ENCODE results near the gene CYP17A1.
A peak's percentile ranks its signal among the peaks of the same experiment; 100 is the strongest.

The CYP17A1 gene

DNA sequence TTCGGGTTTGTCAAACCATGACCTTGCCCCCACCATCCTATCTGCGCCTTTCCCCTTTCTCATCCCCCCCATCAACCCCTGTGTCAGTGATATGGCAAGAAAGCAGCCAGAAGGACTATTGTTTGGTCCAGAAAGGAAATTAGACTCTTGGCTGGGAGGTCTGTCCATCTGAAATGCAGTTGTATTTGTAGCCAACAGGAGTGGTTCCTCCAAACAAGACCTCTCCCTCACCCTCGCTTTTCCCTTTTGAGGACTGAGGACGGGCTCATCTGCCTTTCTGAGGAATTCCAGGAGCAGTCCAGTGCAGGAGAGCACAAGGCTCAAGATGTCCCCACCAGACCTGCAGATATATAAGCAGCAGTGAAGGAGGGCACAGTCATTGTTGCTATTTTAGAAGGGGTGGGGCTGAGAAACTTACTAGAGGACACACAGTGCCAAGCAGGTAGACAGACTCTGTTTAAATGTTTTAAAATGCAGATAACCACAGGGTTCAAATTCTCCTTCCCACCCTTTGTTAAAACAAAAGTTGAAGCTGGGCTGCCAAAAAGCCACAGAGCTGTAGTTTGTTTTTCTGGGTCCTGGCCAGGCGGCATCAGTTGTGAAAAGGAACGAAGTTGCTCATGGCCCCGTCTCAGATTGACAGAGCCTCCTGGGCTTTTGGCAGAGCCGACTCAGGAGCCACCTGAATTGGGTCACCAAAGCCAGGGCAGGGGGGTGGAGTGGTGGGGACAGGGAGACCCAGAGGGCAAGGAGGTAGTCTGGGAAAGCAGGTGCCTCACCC is 37.3 kb downstream of the CYP17A1 start:
- TF ChIP-seq, protein P1, sequence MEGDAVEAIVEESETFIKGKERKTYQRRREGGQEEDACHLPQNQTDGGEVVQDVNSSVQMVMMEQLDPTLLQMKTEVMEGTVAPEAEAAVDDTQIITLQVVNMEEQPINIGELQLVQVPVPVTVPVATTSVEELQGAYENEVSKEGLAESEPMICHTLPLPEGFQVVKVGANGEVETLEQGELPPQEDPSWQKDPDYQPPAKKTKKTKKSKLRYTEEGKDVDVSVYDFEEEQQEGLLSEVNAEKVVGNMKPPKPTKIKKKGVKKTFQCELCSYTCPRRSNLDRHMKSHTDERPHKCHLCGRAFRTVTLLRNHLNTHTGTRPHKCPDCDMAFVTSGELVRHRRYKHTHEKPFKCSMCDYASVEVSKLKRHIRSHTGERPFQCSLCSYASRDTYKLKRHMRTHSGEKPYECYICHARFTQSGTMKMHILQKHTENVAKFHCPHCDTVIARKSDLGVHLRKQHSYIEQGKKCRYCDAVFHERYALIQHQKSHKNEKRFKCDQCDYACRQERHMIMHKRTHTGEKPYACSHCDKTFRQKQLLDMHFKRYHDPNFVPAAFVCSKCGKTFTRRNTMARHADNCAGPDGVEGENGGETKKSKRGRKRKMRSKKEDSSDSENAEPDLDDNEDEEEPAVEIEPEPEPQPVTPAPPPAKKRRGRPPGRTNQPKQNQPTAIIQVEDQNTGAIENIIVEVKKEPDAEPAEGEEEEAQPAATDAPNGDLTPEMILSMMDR (conservative IDR thresholded peaks at IDR 0.05; ENCODE audit: low read depth): no peak
- peak overlapping the region; percentile 57 for H3K27ac ChIP-seq
- DNase-seq (ENCODE audit: low spot score): no peak
- POLR2A ChIA-PET (ENCODE audit: low non-redundant PET): no interaction called here
- CTCF ChIA-PET: no interaction called here

DNA sequence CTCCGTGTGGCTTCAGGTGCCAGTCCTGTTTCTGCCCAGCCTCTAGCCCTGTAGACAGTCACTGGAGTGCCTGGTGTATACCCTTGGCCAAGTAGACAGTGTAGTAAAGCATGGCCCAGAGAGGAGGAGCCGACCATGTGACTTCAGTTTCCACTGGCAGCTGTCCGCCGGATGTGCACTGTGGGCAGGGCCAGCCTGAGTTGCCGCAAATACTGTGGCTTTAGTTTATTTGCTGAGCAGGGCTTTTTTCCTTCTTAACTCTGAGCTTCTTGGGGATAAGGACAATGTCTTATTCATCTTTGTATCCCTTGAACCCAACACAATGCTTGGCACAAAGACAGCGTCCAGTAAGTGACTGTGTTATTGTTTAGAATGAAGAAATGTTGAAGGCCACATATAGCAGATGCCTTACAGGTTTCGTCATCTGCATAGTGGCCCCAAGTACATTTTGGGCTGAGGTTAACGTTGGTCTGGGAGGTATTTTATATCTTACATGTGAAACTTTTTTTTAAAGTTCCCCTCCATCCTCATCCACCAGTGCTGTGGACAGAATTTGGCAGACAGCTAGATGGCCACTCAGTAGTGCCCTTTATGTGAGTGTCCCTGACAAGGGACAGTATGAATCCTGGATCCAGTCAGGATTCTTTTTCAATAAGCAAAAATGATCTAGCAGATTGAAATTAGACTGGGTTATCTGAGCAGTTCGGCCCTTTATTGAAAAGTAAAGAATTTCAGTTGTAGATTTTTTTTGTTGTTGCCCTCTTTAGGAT is 40.6 kb downstream of the CYP17A1 start:
- CTCF ChIA-PET: interaction anchor here (1.0 kb wide), 1 partner anchor 9 kb away, joined by 3 read pairs; no protein-coding TSS in a partner anchor
- POLR2A ChIA-PET (ENCODE audit: low non-redundant PET): no interaction called here
- no peak for DNase-seq (ENCODE audit: low spot score)
- TF ChIP-seq, protein P1 (conservative IDR thresholded peaks at IDR 0.05; ENCODE audit: low read depth): no peak
- H3K27ac ChIP-seq: peak overlapping the region; percentile 57

DNA sequence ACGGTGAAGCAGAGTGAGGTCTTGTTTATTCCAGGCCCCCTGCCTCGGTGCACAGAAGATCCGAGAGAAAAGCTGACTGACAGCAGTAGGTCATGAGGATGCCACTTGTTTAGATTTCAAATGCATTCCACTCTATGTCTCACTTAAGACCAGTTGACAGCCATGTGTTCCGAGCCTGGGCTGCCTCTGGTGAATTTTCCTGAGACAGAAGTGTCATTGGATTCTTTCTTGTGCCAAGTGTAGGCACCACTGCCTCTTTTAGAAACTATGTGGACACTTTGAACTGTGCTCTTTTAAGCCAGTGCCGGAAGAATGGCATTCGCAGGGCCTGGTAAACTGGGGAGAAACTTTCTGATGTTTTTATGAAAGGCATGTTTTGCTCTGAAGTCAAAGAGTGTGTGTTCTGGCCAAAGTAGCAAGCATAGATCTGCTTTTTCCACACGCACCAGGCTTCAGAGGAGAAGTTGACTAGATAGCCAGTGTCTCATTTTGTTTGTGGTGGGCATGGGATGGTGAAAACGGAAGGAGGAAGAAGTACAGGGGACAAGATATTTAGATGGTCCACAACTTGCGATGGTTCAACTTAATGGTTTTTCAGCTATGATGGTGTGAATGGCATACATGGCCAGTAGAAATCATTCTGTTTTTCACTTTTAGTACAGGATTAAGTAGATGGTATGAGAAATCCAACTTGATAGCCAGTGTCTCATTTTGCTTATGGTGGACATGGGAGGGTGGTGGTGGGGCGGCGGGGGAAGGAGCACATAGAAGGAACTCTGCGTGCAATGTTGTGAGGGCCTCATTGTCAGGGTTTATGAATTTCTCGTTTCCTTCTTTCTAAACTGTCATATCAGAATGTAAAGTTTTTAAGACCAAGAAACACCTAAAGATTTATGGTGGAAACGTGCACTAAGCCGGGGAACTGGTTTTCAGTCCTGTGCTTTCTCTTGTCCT is 41.5 kb downstream of the CYP17A1 start:
- peak overlapping the region; percentile 57 for H3K27ac ChIP-seq
- CTCF ChIA-PET: interaction anchor here (1.0 kb wide), 1 partner anchor 9 kb away, joined by 3 read pairs; no protein-coding TSS in a partner anchor
- no peak for DNase-seq (ENCODE audit: low spot score)
- TF ChIP-seq, protein P1 (conservative IDR thresholded peaks at IDR 0.05; ENCODE audit: low read depth): no peak
- POLR2A ChIA-PET (ENCODE audit: low non-redundant PET): no interaction called here

DNA sequence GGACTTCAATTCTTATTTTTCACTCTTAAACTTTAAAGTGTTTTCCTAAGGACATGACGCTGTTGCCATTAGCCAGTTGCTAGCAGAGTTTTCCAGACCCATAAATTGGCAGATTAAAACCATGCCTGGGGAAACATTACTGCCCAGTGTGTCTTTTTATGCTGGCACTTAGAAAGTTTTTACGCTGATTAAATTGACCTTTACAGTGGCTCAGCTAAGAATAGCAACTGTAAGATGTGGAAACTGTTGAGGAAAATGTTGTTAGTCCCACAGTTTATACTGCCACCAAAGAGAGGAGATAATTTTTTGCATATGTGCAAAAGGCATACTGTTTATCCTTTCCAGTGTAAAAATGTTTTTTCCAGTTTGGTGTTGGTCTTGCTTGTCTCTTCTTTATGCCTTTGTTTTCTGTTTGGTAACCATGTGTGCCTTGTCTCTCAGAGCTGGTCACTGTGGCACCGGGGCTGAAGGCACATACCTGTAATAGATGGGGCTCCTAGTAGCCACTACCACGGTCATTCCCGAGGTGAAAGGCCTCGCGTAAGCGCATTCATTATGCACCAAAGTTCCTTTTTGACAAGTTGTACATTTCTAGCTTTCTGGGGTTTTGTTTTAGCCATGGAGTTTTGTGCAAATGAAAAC is 45.3 kb downstream of the CYP17A1 start:
- DNase-seq (ENCODE audit: low spot score): no peak
- CTCF ChIA-PET: interaction anchor here (0.6 kb wide), 1 partner anchor 28 kb away, joined by 5 read pairs; no protein-coding TSS in a partner anchor
- POLR2A ChIA-PET (ENCODE audit: low non-redundant PET): no interaction called here
- no peak overlapping the region for H3K27ac ChIP-seq
- TF ChIP-seq, protein P1 (conservative IDR thresholded peaks at IDR 0.05; ENCODE audit: low read depth): no peak

DNA sequence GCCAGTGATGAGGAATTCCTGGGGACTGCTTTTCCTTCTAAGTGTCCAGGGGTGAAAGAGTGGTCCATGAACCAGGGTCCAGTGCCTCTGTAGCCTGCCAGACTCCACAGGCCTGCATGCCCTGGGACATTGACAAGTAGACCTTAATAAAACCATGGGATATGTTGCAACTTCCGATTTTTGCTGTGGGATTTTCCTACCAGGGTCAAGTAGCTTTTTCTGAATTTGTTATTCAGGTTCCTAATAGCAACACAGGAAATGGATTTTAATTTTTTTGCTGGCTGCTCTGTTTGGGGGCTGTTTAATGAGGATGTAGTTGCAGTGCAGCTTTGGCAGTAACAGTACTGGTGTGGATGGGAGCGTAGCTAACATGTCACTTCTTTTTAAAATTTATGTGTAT is 51.4 kb downstream of the CYP17A1 start:
- peak overlapping the region; percentile 50 for H3K27ac ChIP-seq
- TF ChIP-seq, protein P1 (conservative IDR thresholded peaks at IDR 0.05; ENCODE audit: low read depth): no peak
- ChIA-PET CTCF (interaction anchor here (0.5 kb wide), 1 partner anchor 67 kb away, joined by 3 read pairs; no protein-coding TSS in a partner anchor), POLR2A (ENCODE audit: low non-redundant PET) (interaction anchor here (0.5 kb wide), 1 partner anchor 14 kb away, joined by 11 read pairs; no protein-coding TSS in a partner anchor)
- no peak for DNase-seq (ENCODE audit: low spot score)
